Subcutaneous adipose tissue (tissue), 4 donors: ENCODE data around the gene EDNRA. TPM values are rescaled to one million over a fixed set of nuclear protein-coding genes. Genes with fewer than 3 reads are reported as not detected.

Experiments
- CTCF ChIP-seq: fragments of 450-650 bp; IDR thresholded peaks from one replicate; pipeline ENCODE4 v1.5.1; 2016; ENCODE audit warnings: low read depth, mild to moderate bottlenecking, control low read depth, antibody characterized with exemption, moderate library complexity
- total RNA-seq, 4 donors: library from RNA; depleted of rRNA; stranded (reverse); fragments of >200 nt; gene quantifications; one replicate each; pipeline ENCODE4 v1.1.0, GENCODE V29; 2016

EDNRA gene
- total RNA-seq, 4 donors from 2014 or later = 2.9 to 8.0 (median 4.8) TPM

- no peak for TF ChIP-seq CTCF
Measured at GRCh38 chr4:147465461-147465860, 15.4 kb upstream of the EDNRA start.

- TF ChIP-seq CTCF = no peak
Measured at GRCh38 chr4:147477439-147477838, 3.5 kb upstream of the EDNRA start.

- no peak for TF ChIP-seq CTCF
Measured at GRCh38 chr4:147479376-147479775, 1.5 kb upstream of the EDNRA start.

GRCh38 chr4:147479786-147480185 lies 1.1 kb upstream of the EDNRA start:
- no peak for TF ChIP-seq CTCF

- no peak for TF ChIP-seq CTCF
Measured at GRCh38 chr4:147480502-147480890, 401 bp upstream of the EDNRA start.

- no peak for TF ChIP-seq CTCF
Measured at GRCh38 chr4:147481577-147482109, 746 bp downstream of the EDNRA start.

- no peak for TF ChIP-seq CTCF
Measured at GRCh38 chr4:147482281-147482680, 1.4 kb downstream of the EDNRA start.

GRCh38 chr4:147485167-147485566 lies 4.3 kb downstream of the EDNRA start:
- TF ChIP-seq CTCF = no peak
